Activated T-cell treated with anti-CD3 and anti-CD28 coated beads, Interleukin-2, amount 50 U/mL, for 24 hours (primary cell): ENCODE data around the gene IL17RD.
A peak's percentile ranks its signal among the peaks of the same experiment; 100 is the strongest.

Experiments
- DNase-seq: peaks from one replicate; pipeline ENCODE4 v3.0.0-alpha.2; 2020
- H3K27ac Mint-ChIP-seq: 2 replicates; pipeline ENCODE4 v1.8.0; 2020; ENCODE audit warnings: mild to moderate bottlenecking, mixed read lengths
- H3K27me3 Mint-ChIP-seq: 2 replicates; pipeline ENCODE4 v1.8.0; 2020; ENCODE audit warnings: mixed read lengths
- H3K36me3 Mint-ChIP-seq: 2 replicates; pipeline ENCODE4 v1.8.0; 2020; ENCODE audit warnings: low read depth, mixed read lengths
- H3K4me1 Mint-ChIP-seq: 2 replicates; pipeline ENCODE4 v1.8.0; 2020; ENCODE audit warnings: low read depth, mixed read lengths
- H3K4me3 Mint-ChIP-seq: 2 replicates; pipeline ENCODE4 v1.8.0; 2020; ENCODE audit warnings: mild to moderate bottlenecking, moderate library complexity, mixed read lengths
- H3K9me3 Mint-ChIP-seq: 2 replicates; pipeline ENCODE4 v1.8.0; 2020; ENCODE audit warnings: mixed read lengths

Gene IL17RD

GRCh38 chr3:57128826-57129667 is 36.1 kb downstream of the IL17RD start:
- H3K4me1 Mint-ChIP-seq: no peaks in the 10 kb centered on the region
- no peak overlapping the region for H3K4me3 Mint-ChIP-seq
- no peaks in the 10 kb centered on the region for H3K9me3 Mint-ChIP-seq

GRCh38 chr3:57127891-57128518 is 37.1 kb downstream of the IL17RD start:
- Mint-ChIP-seq H3K9me3 (no peaks in the 10 kb centered on the region), H3K27ac (no peak overlapping the region), H3K4me1 (no peaks in the 10 kb centered on the region), H3K36me3 (no peaks in the 10 kb centered on the region), H3K4me3 (no peak overlapping the region), H3K27me3 (peaks cover 14% of the 10 kb centered on the region)
- DNase-seq: no peak

More at GRCh38 chr3:57128826-57129667, 36.1 kb downstream of the IL17RD start:
- Mint-ChIP-seq H3K36me3 (no peaks in the 10 kb centered on the region), H3K27ac (no peak overlapping the region), H3K27me3 (peaks cover 9% of the 10 kb centered on the region)
- DNase-seq: no peak

GRCh38 chr3:57126244-57126643 is 38.9 kb downstream of the IL17RD start:
- no peaks in the 10 kb centered on the region for H3K4me1 Mint-ChIP-seq
- H3K27me3 Mint-ChIP-seq: peaks cover 16% of the 10 kb centered on the region
- H3K9me3 Mint-ChIP-seq: no peaks in the 10 kb centered on the region
- H3K27ac Mint-ChIP-seq: no peak overlapping the region
- no peaks in the 10 kb centered on the region for H3K36me3 Mint-ChIP-seq
- no peak for DNase-seq
- no peak overlapping the region for H3K4me3 Mint-ChIP-seq

GRCh38 chr3:57120451-57121174 is 44.5 kb downstream of the IL17RD start:
- Mint-ChIP-seq H3K27ac (no peak overlapping the region), H3K4me3 (no peak overlapping the region), H3K27me3 (peaks cover 13% of the 10 kb centered on the region), H3K9me3 (no peaks in the 10 kb centered on the region), H3K36me3 (no peaks in the 10 kb centered on the region), H3K4me1 (no peaks in the 10 kb centered on the region)
- no peak for DNase-seq

GRCh38 chr3:57120040-57120439 is 45.1 kb downstream of the IL17RD start:
- no peak overlapping the region for H3K4me3 Mint-ChIP-seq
- no peaks in the 10 kb centered on the region for H3K4me1 Mint-ChIP-seq
- H3K27ac Mint-ChIP-seq: no peak overlapping the region
- H3K9me3 Mint-ChIP-seq: no peaks in the 10 kb centered on the region
- DNase-seq: no peak
- H3K36me3 Mint-ChIP-seq: no peaks in the 10 kb centered on the region
- peaks cover 13% of the 10 kb centered on the region for H3K27me3 Mint-ChIP-seq

- no peaks in the 10 kb centered on the region for H3K4me1 Mint-ChIP-seq
- no peaks in the 10 kb centered on the region for H3K9me3 Mint-ChIP-seq
- no peak for DNase-seq
- H3K4me3 Mint-ChIP-seq: no peak overlapping the region
- no peak overlapping the region for H3K27ac Mint-ChIP-seq
- peaks cover 11% of the 10 kb centered on the region for H3K27me3 Mint-ChIP-seq
- no peaks in the 10 kb centered on the region for H3K36me3 Mint-ChIP-seq
Measured at GRCh38 chr3:57118254-57118653, 46.9 kb downstream of the IL17RD start.

GRCh38 chr3:57116501-57116900 is 48.7 kb downstream of the IL17RD start:
- no peak overlapping the region for H3K4me3 Mint-ChIP-seq
- H3K4me1 Mint-ChIP-seq: no peaks in the 10 kb centered on the region
- DNase-seq: no peak
- H3K27me3 Mint-ChIP-seq: peaks cover 6% of the 10 kb centered on the region
- H3K9me3 Mint-ChIP-seq: no peaks in the 10 kb centered on the region
- H3K36me3 Mint-ChIP-seq: no peaks in the 10 kb centered on the region
- H3K27ac Mint-ChIP-seq: no peak overlapping the region

- DNase-seq: no peak
- Mint-ChIP-seq H3K27ac (no peak overlapping the region), H3K36me3 (no peaks in the 10 kb centered on the region), H3K27me3 (peaks cover 5% of the 10 kb centered on the region), H3K9me3 (no peaks in the 10 kb centered on the region), H3K4me1 (no peaks in the 10 kb centered on the region), H3K4me3 (no peak overlapping the region)
Measured at GRCh38 chr3:57112206-57112605, 52.9 kb downstream of the IL17RD start.

- DNase-seq: no peak
- no peak overlapping the region for H3K4me3 Mint-ChIP-seq
Measured at GRCh38 chr3:57110798-57111197, 54.4 kb downstream of the IL17RD start.

GRCh38 chr3:57110214-57110613 is 54.9 kb downstream of the IL17RD start:
- Mint-ChIP-seq H3K9me3 (no peaks in the 10 kb centered on the region), H3K27ac (no peak overlapping the region)

More at GRCh38 chr3:57110798-57111197, 54.4 kb downstream of the IL17RD start:
- peaks cover 5% of the 10 kb centered on the region for H3K27me3 Mint-ChIP-seq
- H3K4me1 Mint-ChIP-seq: no peaks in the 10 kb centered on the region
- no peaks in the 10 kb centered on the region for H3K9me3 Mint-ChIP-seq
- H3K27ac Mint-ChIP-seq: no peak overlapping the region
- no peaks in the 10 kb centered on the region for H3K36me3 Mint-ChIP-seq

GRCh38 chr3:57109437-57110199 is 55.5 kb downstream of the IL17RD start:
- Mint-ChIP-seq H3K36me3 (no peaks in the 10 kb centered on the region), H3K27ac (no peak overlapping the region), H3K27me3 (peaks cover 5% of the 10 kb centered on the region), H3K9me3 (no peaks in the 10 kb centered on the region), H3K4me1 (no peaks in the 10 kb centered on the region), H3K4me3 (no peak overlapping the region)
- no peak for DNase-seq

More at GRCh38 chr3:57110214-57110613, 54.9 kb downstream of the IL17RD start:
- no peaks in the 10 kb centered on the region for H3K36me3 Mint-ChIP-seq
- no peak for DNase-seq
- H3K4me3 Mint-ChIP-seq: no peak overlapping the region
- H3K27me3 Mint-ChIP-seq: peaks cover 5% of the 10 kb centered on the region
- H3K4me1 Mint-ChIP-seq: no peaks in the 10 kb centered on the region

GRCh38 chr3:57108684-57109083 is 56.5 kb downstream of the IL17RD start:
- H3K27me3 Mint-ChIP-seq: peaks cover 5% of the 10 kb centered on the region
- no peaks in the 10 kb centered on the region for H3K36me3 Mint-ChIP-seq
- no peak overlapping the region for H3K4me3 Mint-ChIP-seq
- no peaks in the 10 kb centered on the region for H3K4me1 Mint-ChIP-seq
- H3K9me3 Mint-ChIP-seq: no peaks in the 10 kb centered on the region
- H3K27ac Mint-ChIP-seq: no peak overlapping the region
- DNase-seq: no peak

GRCh38 chr3:57105585-57105984 is 59.6 kb downstream of the IL17RD start:
- H3K4me1 Mint-ChIP-seq: no peaks in the 10 kb centered on the region
- no peak overlapping the region for H3K4me3 Mint-ChIP-seq
- no peaks in the 10 kb centered on the region for H3K36me3 Mint-ChIP-seq
- H3K27me3 Mint-ChIP-seq: peaks cover under 1% of the 10 kb centered on the region
- no peaks in the 10 kb centered on the region for H3K9me3 Mint-ChIP-seq
- no peak for DNase-seq
- no peak overlapping the region for H3K27ac Mint-ChIP-seq

- Mint-ChIP-seq H3K27me3 (no peaks in the 10 kb centered on the region), H3K4me1 (peaks cover 2% of the 10 kb centered on the region), H3K36me3 (no peaks in the 10 kb centered on the region), H3K4me3 (no peak overlapping the region), H3K9me3 (no peaks in the 10 kb centered on the region), H3K27ac (no peak overlapping the region)
- peak; percentile 51 for DNase-seq
Measured at GRCh38 chr3:57100046-57100695, 65.0 kb downstream of the IL17RD start.
